Left ventricle myocardium inferior (tissue), 1 donor: ENCODE data around the gene LRRC58. TPM values are rescaled to one million over a fixed set of nuclear protein-coding genes. Genes with fewer than 3 reads are reported as not detected.

Experiments used
- DNase-seq: peaks from one replicate; pipeline ENCODE4 v3.0.0-alpha.2; 2020
- H3K27ac ChIP-seq: fragments of 200-600 bp; replicated peaks from 2 replicates; pipeline ENCODE4 v1.8.0; 2021
- H3K27me3 ChIP-seq: fragments of 200-600 bp; 2 replicates; pipeline ENCODE4 v1.8.0; 2021; ENCODE audit warnings: low read depth
- H3K36me3 ChIP-seq: fragments of 200-600 bp; 2 replicates; pipeline ENCODE4 v1.8.0; 2021
- H3K4me1 ChIP-seq: fragments of 200-600 bp; 2 replicates; pipeline ENCODE4 v1.8.0; 2021
- H3K4me3 ChIP-seq: fragments of 200-600 bp; 2 replicates; pipeline ENCODE4 v1.8.0; 2021; ENCODE audit warnings: mild to moderate bottlenecking, moderate library complexity
- H3K9me3 ChIP-seq: fragments of 200-600 bp; replicated peaks from 2 replicates; pipeline ENCODE4 v1.8.0; 2021
- intact Hi-C: fragments of 100-400 bp; cut with micrococcal nuclease; formaldehyde crosslinking; loops from one replicate; pipeline ENCODE4 v1.11.0; 2022
- total RNA-seq: library from RNA; stranded (reverse); fragmentation: NEBNext Ultra II Directional; extraction: Animal tissue kit (Norgen Biotek cat#: 25700); gene quantifications from one replicate; pipeline ENCODE4 v1.2.1, GENCODE V29; 2021
- TF ChIP-seq, protein P1 (sequence below): fragments of 200-600 bp; IDR thresholded peaks from 2 replicates; pipeline ENCODE4 v1.8.0; 2021; ENCODE audit warnings: antibody characterized with exemption, mild to moderate bottlenecking, borderline replicate concordance
- donor health status: DM: no; HTN: yes; CAD: no; lungs with severe emphysema.

LRRC58 gene
- total RNA-seq, 1 donor from 2014 or later = 8.2 TPM

DNA sequence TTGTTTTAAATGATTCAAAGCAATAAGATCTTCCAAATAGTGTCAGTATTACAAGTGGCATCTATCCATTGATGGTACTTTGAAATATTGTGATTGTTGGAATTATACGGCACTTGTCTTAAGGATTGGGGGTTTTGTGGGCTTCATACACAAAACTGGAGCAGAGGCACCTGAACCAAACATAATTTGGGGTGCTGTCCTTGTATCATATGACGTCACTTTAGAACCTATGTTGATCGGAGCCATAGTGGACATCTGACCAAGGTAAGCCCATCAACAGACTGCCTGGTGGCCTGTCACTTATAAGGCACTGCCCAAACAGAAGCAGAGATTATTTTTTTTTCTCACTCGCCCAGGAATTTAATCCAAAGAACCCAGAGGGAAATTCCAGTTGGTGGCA lies 2.9 kb upstream of the LRRC58 start:
- no peak for DNase-seq
- Histone ChIP-seq H3K27me3 (no peaks in the 10 kb centered on the region), H3K36me3 (no peaks in the 10 kb centered on the region), H3K4me3 (no peak overlapping the region), H3K4me1 (peaks cover 36% of the 10 kb centered on the region), H3K9me3 (no peaks in the 10 kb centered on the region), H3K27ac (no peak overlapping the region)
- intact Hi-C loops = no loop called here
- TF ChIP-seq, protein P1, sequence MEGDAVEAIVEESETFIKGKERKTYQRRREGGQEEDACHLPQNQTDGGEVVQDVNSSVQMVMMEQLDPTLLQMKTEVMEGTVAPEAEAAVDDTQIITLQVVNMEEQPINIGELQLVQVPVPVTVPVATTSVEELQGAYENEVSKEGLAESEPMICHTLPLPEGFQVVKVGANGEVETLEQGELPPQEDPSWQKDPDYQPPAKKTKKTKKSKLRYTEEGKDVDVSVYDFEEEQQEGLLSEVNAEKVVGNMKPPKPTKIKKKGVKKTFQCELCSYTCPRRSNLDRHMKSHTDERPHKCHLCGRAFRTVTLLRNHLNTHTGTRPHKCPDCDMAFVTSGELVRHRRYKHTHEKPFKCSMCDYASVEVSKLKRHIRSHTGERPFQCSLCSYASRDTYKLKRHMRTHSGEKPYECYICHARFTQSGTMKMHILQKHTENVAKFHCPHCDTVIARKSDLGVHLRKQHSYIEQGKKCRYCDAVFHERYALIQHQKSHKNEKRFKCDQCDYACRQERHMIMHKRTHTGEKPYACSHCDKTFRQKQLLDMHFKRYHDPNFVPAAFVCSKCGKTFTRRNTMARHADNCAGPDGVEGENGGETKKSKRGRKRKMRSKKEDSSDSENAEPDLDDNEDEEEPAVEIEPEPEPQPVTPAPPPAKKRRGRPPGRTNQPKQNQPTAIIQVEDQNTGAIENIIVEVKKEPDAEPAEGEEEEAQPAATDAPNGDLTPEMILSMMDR = no peak

DNA sequence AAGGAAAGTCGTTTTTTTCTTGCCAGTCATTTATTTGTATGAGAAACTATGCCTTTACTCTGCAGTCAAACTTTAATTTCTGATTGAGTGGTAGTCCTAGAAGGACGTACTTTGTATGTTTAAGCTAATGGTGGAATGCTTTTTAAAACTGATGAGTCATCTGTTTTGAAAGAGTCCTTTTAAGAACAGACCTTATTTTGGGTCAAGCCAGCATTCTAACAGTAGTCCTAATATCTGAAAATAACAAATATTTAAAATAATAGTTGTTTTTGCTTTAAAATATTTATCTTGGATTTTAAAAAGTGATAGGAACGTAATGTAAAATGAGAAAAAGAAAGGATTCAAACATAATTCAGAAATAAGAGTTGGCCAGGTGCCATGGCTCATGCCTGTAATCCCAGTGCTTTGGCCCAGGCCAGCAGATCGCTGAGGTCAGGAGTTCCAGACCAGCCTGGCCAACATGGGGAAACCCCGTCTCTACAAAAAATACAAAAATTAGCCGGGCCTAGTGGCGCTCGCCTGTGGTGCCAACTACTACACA lies 1.3 kb upstream of the LRRC58 start:
- peaks cover 51% of the 10 kb centered on the region for H3K4me1 ChIP-seq
- no peaks in the 10 kb centered on the region for H3K36me3 ChIP-seq
- H3K9me3 ChIP-seq = no peaks in the 10 kb centered on the region
- no peak for DNase-seq
- TF ChIP-seq, protein P1 = no peak
- H3K4me3 ChIP-seq = peak overlapping the region; percentile 94
- no peaks in the 10 kb centered on the region for H3K27me3 ChIP-seq
- peak overlapping the region; percentile 94 for H3K27ac ChIP-seq
- intact Hi-C loops = no loop called here

DNA sequence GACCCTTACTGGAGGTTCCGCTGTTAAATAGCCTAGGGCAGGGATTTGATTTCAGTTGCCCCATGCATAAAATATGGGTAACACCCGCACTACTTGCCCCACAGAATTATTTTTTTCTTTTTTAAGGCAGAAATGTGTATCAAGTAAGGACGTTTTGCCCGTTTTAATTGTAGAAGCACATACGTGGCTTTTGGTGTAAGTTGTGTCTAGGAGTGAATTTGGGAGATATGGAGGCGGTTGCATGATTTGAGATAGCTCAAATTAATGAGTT lies 636 bp upstream of the LRRC58 start:
- peaks cover 57% of the 10 kb centered on the region for H3K4me1 ChIP-seq
- TF ChIP-seq, protein P1 = no peak

DNA sequence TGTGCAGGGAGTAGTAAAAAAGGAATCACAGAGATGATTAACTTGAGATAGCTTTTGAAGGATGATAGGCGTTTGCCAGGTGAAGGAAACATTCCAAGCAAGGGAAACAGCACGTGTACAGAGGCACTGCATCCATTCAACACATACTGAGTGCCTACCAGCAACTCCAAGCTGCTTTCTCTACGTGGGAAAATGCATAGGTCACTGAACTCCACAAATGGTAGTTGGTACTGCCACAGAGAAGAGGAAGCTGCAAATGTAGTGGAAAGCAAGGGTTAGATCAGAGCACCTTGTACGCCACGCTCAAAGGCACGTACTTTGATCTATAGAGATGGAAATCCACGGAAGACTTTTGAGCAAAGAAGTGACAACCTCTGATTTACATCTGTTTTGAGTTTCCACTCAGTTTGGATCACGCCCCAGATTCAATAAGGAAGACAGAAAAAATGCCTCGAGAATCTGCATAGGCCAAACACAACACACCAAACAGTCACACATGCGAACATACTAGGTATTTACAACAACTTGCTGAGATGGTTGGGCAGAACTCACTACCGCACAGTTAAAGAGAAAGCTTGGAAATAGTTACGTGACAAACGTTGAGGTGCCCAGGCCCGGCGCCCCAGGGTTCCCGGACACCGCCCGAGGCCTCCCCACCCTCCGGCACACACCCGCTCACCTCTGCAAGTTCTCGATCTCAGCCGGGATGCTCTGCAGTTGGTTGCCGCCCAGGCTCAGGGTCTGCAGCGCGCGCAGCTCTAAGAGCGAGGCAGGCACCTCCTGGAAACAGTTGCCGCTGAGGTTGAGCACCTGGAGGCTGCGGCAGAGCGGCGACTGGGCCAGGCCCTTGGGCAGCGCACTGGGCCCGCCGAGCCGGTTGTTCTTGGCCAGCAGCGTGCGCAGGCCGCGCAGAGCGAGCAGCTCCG lies 826 bp downstream of the LRRC58 start:
- peak overlapping the region; percentile 94 for H3K4me3 ChIP-seq
- intact Hi-C loops = no loop called here
- no peak for DNase-seq
- H3K4me1 ChIP-seq = peaks cover 60% of the 10 kb centered on the region
- TF ChIP-seq, protein P1 = no peak
- H3K27ac ChIP-seq = peak overlapping the region; percentile 94
- no peaks in the 10 kb centered on the region for H3K9me3 ChIP-seq
- no peaks in the 10 kb centered on the region for H3K27me3 ChIP-seq
- H3K36me3 ChIP-seq = no peaks in the 10 kb centered on the region

More for the DNA sequence above, 636 bp upstream of the LRRC58 start:
- Histone ChIP-seq H3K27me3 (no peaks in the 10 kb centered on the region), H3K9me3 (no peaks in the 10 kb centered on the region), H3K27ac (peak overlapping the region; percentile 94), H3K36me3 (no peaks in the 10 kb centered on the region), H3K4me3 (peak overlapping the region; percentile 94)
- intact Hi-C loops = no loop called here
- DNase-seq = no peak

DNA sequence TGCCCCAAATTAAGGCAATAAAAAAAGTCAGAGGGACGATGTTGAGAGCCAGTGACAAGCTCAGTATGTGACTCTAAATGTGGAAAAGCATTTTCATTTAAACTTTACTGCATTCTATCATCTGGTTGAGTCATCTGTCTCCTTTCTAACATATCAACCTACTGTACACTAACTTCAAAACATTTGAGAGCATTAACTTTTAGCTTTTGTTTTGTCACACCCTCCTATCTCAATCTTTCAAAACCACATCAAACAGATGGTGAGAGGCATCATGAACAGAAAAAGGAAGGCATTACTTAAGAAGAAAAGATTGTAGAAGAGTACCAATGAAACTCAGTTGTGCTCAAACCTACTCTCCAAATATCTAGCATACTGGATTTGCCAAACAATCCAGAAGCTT lies 4.8 kb downstream of the LRRC58 start:
- intact Hi-C loops = no loop called here
- TF ChIP-seq, protein P1 = no peak
- Histone ChIP-seq H3K27me3 (no peaks in the 10 kb centered on the region), H3K4me3 (no peak overlapping the region), H3K27ac (no peak overlapping the region), H3K36me3 (no peaks in the 10 kb centered on the region), H3K9me3 (peaks cover 14% of the 10 kb centered on the region), H3K4me1 (peaks cover 45% of the 10 kb centered on the region)
- no peak for DNase-seq
